GM23338 (cell line): Measurements from ENCODE around the gene C3orf70. TPM values are rescaled to one million over a fixed set of nuclear protein-coding genes. Genes with fewer than 3 reads are reported as not detected.

Experiments
- ATAC-seq: fragments of 200-7000 bp; cut with Tn5 transposase; 3 replicates; pipeline ENCODE4 v1.9.1; 2020
- DNase-seq: peaks from one replicate; pipeline ENCODE4 v3.0.0-alpha.2; 2015; ENCODE audit warnings: low spot score
- H2AFZ ChIP-seq: fragments of 200-600 bp; sonication (generic); 2 replicates; pipeline ENCODE4 v1.8.0; 2016; ENCODE audit warnings: antibody characterized with exemption, mild to moderate bottlenecking, moderate library complexity
- H3F3A ChIP-seq: fragments of 200-600 bp; sonication (generic); replicated peaks from 2 replicates; pipeline ENCODE4 v1.8.0; 2017; ENCODE audit warnings: antibody characterized with exemption, mixed run types, low read depth
- H3K27ac ChIP-seq: fragments of 200-600 bp; sonication (generic); 2 replicates; pipeline ENCODE4 v1.6.1; 2016; ENCODE audit warnings: low read depth
- H3K27me3 ChIP-seq: fragments of 200-600 bp; sonication (generic); 2 replicates; pipeline ENCODE4 v1.8.0; 2016; ENCODE audit warnings: mild to moderate bottlenecking, mixed run types, moderate library complexity; ENCODE audit not compliant: insufficient read depth
- H3K36me3 ChIP-seq: fragments of 200-600 bp; sonication (generic); 2 replicates; pipeline ENCODE4 v1.8.0; 2016; ENCODE audit warnings: mild to moderate bottlenecking; ENCODE audit not compliant: insufficient read depth
- H3K4me1 ChIP-seq: fragments of 200-600 bp; sonication (generic); 2 replicates; pipeline ENCODE4 v1.8.0; 2016; ENCODE audit warnings: mild to moderate bottlenecking, moderate library complexity; ENCODE audit not compliant: insufficient read depth
- H3K4me2 ChIP-seq: fragments of 200-600 bp; sonication (generic); 2 replicates; pipeline ENCODE4 v1.7.1; 2017; ENCODE audit warnings: mixed run types
- H3K4me3 ChIP-seq: fragments of 200-600 bp; sonication (generic); 2 replicates; pipeline ENCODE4 v1.6.1; 2016; ENCODE audit warnings: mixed run types
- H3K79me2 ChIP-seq: fragments of 200-600 bp; sonication (generic); replicated peaks from 2 replicates; pipeline ENCODE4 v1.8.0; 2017; ENCODE audit warnings: mild to moderate bottlenecking; ENCODE audit not compliant: insufficient read depth
- H3K9me2 ChIP-seq: fragments of 200-600 bp; sonication (generic); 2 replicates; pipeline ENCODE4 v1.8.0; 2017; ENCODE audit not compliant: insufficient read depth
- H4K20me1 ChIP-seq: fragments of 200-600 bp; sonication (generic); replicated peaks from 2 replicates; pipeline ENCODE4 v1.8.0; 2017; ENCODE audit warnings: mild to moderate bottlenecking; ENCODE audit not compliant: insufficient read depth
- H3K27ac Mint-ChIP-seq: 2 replicates; pipeline ENCODE4 v1.8.0; 2020; ENCODE audit warnings: inconsistent platforms, mild to moderate bottlenecking, moderate library complexity, mixed read lengths
- H3K27me3 Mint-ChIP-seq: 3 replicates; pipeline ENCODE4 v1.8.0; 2022; ENCODE audit warnings: low read depth, mild to moderate bottlenecking, moderate library complexity, mixed read lengths, inconsistent platforms; ENCODE audit not compliant: insufficient read depth, poor library complexity
- H3K36me3 Mint-ChIP-seq: 3 replicates; pipeline ENCODE4 v1.8.0; 2021; ENCODE audit warnings: low read depth, mild to moderate bottlenecking, inconsistent platforms, moderate library complexity, mixed read lengths
- H3K4me1 Mint-ChIP-seq: 3 replicates; pipeline ENCODE4 v1.8.0; 2020; ENCODE audit warnings: mild to moderate bottlenecking, inconsistent platforms, mixed read lengths
- H3K4me3 Mint-ChIP-seq: 3 replicates; pipeline ENCODE4 v1.8.0; 2021; ENCODE audit warnings: moderate library complexity, mild to moderate bottlenecking, inconsistent platforms, mixed read lengths
- H3K9me3 Mint-ChIP-seq: 3 replicates; pipeline ENCODE4 v1.8.0; 2020; ENCODE audit warnings: moderate library complexity, mild to moderate bottlenecking, inconsistent platforms, mixed read lengths
- CREB1 ChIP-seq: fragments of 250-450 bp; sonication (Bioruptor Pico); IDR thresholded peaks from 2 replicates; pipeline ENCODE4 v1.5.0; 2020; ENCODE audit warnings: low read depth, mild to moderate bottlenecking, moderate library complexity
- CTCF ChIP-seq, 2 experiments: fragments of 200-600 bp in 1 of 2; sonication (generic) in 1 of 2; conservative IDR thresholded peaks; 2 replicates each; pipeline versions ENCODE4 v1.5.1 to v1.6.1; 2016 to 2017; ENCODE audit warnings: antibody characterized with exemption in 2 of 2, low read depth in 2 of 2, mild to moderate bottlenecking in 2 of 2, moderate library complexity in 1 of 2
- EZH2 ChIP-seq: fragments of 200-600 bp; sonication (generic); IDR thresholded peaks from one replicate; pipeline ENCODE4 v1.8.0; 2017; ENCODE audit warnings: antibody characterized with exemption, mild to moderate bottlenecking, low read depth; ENCODE audit not compliant: unreplicated experiment
- POLR2AphosphoS5 ChIP-seq: IDR thresholded peaks from 2 replicates; pipeline ENCODE4 v1.6.1; 2016; ENCODE audit warnings: antibody characterized with exemption, low read depth
- ZNF114 ChIP-seq: fragments of 250-450 bp; sonication (Bioruptor Pico); IDR thresholded peaks from 2 replicates; pipeline ENCODE4 v1.5.0; 2020; ENCODE audit warnings: mild to moderate bottlenecking, moderate library complexity
- polyA plus RNA-seq: library from polyadenylated mRNA; unstranded; fragments of >200 nt; fragmentation: Nextera tagmentation; extraction: Ambion mirVana; gene quantifications from 2 replicates; pipeline ENCODE4 v1.2.1, GENCODE V29; 2016
- total RNA-seq: library from RNA; depleted of rRNA; stranded (reverse); fragments of >200 nt; shearing (Covaris generic); gene quantifications from 2 replicates; pipeline ENCODE4 v1.2.3, GENCODE V29; 2014
- TF ChIP-seq, protein P1 (sequence below): IDR thresholded peaks from one replicate; pipeline ENCODE4 v1.6.1; 2018; ENCODE audit warnings: antibody characterized with exemption; ENCODE audit not compliant: unreplicated experiment

Gene C3orf70
- total and polyA plus RNA-seq, 2 experiments from 2014 or later, result 0.45 to 1.5 TPM

GRCh38 chr3:185153861-185154629, 1.2 kb upstream of the C3orf70 start:
- no peaks in the 10 kb centered on the region for H3K79me2 ChIP-seq
- Mint-ChIP-seq H3K27me3 (peaks cover 17% of the 10 kb centered on the region), H3K27ac (no peak overlapping the region), H3K4me1 (peaks cover 8% of the 10 kb centered on the region), H3K4me3 (no peak overlapping the region), H3K36me3 (no peaks in the 10 kb centered on the region), H3K9me3 (no peaks in the 10 kb centered on the region)
- H3F3A ChIP-seq, result peaks cover 10% of the 10 kb centered on the region; the same call in 1 of the 2 replicates
- ATAC-seq, result peak; percentile 61
- TF ChIP-seq POLR2AphosphoS5, result no peak
- TF ChIP-seq EZH2, result no peak
- TF ChIP-seq, protein P1, sequence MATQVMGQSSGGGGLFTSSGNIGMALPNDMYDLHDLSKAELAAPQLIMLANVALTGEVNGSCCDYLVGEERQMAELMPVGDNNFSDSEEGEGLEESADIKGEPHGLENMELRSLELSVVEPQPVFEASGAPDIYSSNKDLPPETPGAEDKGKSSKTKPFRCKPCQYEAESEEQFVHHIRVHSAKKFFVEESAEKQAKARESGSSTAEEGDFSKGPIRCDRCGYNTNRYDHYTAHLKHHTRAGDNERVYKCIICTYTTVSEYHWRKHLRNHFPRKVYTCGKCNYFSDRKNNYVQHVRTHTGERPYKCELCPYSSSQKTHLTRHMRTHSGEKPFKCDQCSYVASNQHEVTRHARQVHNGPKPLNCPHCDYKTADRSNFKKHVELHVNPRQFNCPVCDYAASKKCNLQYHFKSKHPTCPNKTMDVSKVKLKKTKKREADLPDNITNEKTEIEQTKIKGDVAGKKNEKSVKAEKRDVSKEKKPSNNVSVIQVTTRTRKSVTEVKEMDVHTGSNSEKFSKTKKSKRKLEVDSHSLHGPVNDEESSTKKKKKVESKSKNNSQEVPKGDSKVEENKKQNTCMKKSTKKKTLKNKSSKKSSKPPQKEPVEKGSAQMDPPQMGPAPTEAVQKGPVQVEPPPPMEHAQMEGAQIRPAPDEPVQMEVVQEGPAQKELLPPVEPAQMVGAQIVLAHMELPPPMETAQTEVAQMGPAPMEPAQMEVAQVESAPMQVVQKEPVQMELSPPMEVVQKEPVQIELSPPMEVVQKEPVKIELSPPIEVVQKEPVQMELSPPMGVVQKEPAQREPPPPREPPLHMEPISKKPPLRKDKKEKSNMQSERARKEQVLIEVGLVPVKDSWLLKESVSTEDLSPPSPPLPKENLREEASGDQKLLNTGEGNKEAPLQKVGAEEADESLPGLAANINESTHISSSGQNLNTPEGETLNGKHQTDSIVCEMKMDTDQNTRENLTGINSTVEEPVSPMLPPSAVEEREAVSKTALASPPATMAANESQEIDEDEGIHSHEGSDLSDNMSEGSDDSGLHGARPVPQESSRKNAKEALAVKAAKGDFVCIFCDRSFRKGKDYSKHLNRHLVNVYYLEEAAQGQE, result no peak
- 0 out of 4 replicates have a peak, but pooled peaks have one; percentile 6 to 11 for TF ChIP-seq CTCF (conservative IDR thresholded peaks at IDR 0.05; ENCODE audit: low read depth in 2 of 2)
- no peak for TF ChIP-seq CREB1 (CRISPR knock-in tag)
- peak overlapping the region; percentile 97 for H2AFZ ChIP-seq
- H3K4me2 ChIP-seq, result peak overlapping the region; percentile 84
- H3K27ac ChIP-seq, result no peak overlapping the region
- no peaks in the 10 kb centered on the region for H4K20me1 ChIP-seq
- 0 out of 2 replicates have a peak, but pooled peaks cover 3% of the 10 kb centered on the region for H3K9me2 ChIP-seq
- peak; percentile 57 for DNase-seq
- H3K4me3 ChIP-seq, result peak overlapping the region; percentile 83
- H3K27me3 ChIP-seq, result peaks cover 45% of the 10 kb centered on the region
- H3K36me3 ChIP-seq, result no peaks in the 10 kb centered on the region
- H3K4me1 ChIP-seq, result peaks cover 12% of the 10 kb centered on the region

- Histone ChIP-seq H2AFZ (peak overlapping the region; percentile 97), H3F3A (peaks cover 10% of the 10 kb centered on the region; the same call in 1 of the 2 replicates), H3K27ac (no peak overlapping the region), H4K20me1 (no peaks in the 10 kb centered on the region), H3K4me2 (peak overlapping the region; percentile 84), H3K36me3 (no peaks in the 10 kb centered on the region), H3K4me3 (peak overlapping the region; percentile 83), H3K79me2 (no peaks in the 10 kb centered on the region), H3K9me2 (0 out of 2 replicates have a peak, but pooled peaks cover 3% of the 10 kb centered on the region), H3K4me1 (peaks cover 12% of the 10 kb centered on the region), H3K27me3 (peaks cover 45% of the 10 kb centered on the region)
- peak; percentile 80 for DNase-seq
- H3K36me3 Mint-ChIP-seq, result no peaks in the 10 kb centered on the region
- no peaks in the 10 kb centered on the region for H3K9me3 Mint-ChIP-seq
- H3K27ac Mint-ChIP-seq, result no peak overlapping the region
- peaks cover 8% of the 10 kb centered on the region for H3K4me1 Mint-ChIP-seq
- no peak for TF ChIP-seq ZNF114 (CRISPR knock-in tag)
- TF ChIP-seq CREB1 (CRISPR knock-in tag), result no peak
- peak; percentile 50 for TF ChIP-seq EZH2
- H3K4me3 Mint-ChIP-seq, result no peak overlapping the region; the same call in 2 of the 3 replicates
- peaks cover 17% of the 10 kb centered on the region for H3K27me3 Mint-ChIP-seq
- ATAC-seq, result peak; percentile 88
Observed at GRCh38 chr3:185153171-185153771, 411 bp upstream of the C3orf70 start.
